ENCODE measurements around the gene ZNF385B.
"Not testable (repeated sequence)": the region's sequence is repeated elsewhere in the genome, so short reads cannot be mapped to it uniquely, and the experiment has no call there.

The ZNF385B gene

DNA sequence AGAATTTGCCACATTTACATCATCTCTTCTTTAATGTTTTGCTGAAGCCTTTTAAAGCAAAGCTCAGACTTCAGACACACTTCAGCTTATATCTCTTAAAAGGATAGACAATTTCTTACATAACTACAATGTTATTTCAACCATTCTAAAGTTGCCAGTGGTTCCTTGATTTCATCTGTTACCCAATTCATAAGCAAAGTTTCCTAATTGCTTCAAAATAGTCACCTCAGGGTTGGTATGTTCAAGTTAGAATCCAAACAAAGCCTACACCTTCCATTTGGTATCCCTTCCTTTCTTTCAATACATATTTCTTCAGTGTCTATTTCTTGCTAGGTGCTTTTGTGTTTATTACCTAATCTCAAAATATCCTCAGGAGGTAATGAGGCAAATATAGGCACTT is 60.6 kb downstream of the ZNF385B start:
- DNase-seq (ENCODE audit: low read depth): no peak

DNA sequence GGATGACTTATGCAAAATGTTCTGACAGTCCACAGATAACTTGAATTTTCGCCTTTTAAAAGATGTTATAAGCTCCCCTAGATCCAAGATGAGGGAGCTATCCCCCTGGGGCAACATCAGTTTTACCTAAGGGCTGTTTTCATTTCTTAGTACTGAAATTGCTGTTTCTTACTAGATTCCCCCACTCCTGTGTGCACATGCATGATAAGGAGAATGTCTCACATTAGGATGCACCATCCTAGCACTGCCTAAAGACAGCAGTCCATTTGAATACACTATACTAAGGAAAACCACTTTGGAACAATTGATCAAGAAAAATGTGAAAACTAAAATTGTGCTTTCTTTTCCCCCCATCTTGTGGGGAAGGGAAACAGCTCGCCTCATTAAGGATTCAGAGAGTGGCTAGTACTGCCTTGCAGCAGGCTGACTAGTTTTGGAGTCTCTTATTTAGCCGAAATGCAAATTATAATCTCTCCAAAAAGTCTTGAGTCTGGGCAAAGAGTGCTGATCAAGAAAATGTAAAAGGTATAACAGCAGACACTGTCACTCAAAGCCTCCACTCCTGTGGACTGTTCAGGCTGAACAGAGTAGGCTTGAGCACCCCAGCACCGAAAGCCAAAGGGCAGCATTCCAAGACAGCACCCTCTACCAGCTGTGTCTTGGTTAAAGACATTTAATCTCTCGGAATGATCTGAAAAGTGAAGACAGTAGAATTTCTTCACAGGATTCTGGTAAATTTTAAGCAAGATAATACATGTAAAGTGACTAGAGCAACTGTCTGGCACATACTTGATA is 65.0 kb downstream of the ZNF385B start:
- no peak for DNase-seq (ENCODE audit: low read depth)

DNA sequence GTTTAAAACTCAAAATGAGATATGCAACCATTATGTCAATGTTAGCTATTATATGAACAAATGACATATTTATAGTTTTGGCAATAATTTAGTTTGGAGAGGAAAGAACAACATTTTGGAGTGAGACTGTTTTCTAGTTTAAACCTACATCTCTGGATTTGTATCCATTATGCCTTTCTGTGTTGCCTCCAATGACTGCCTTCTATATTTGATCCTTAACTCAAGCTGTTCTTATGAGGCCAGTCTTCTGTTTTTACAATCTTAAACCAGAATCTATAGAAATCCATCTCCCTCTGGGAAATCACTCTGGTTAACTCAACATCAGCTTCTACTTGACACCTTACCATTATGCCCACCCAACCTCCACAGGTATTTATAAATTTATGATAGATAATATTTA is 67.5 kb downstream of the ZNF385B start:
- no peak for DNase-seq (ENCODE audit: low read depth)

DNA sequence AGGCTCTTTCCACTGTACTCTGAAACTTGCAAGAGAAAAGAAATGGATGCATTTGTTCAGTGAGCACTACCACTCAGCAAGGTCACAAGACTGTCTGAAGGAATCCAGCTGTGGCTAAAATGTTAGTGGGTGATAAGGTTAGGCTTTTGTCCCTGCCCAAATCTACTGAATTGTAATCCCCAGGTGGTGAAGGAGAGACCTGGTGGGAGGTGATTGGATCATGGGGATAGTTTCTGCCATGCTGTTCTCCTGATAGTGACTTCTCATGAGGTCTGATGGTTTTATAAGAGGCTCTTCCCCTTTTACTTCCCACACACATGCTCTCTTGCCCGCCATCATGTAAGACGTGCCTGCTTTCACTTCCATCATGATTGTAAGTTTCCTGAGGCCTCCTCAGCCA is 68.2 kb downstream of the ZNF385B start:
- DNase-seq (ENCODE audit: low read depth): no peak

GRCh38 chr2:179790235-179791217 is 70.9 kb downstream of the ZNF385B start:
- DNase-seq (ENCODE audit: low read depth): no peak

GRCh38 chr2:179788104-179788503 is 73.3 kb downstream of the ZNF385B start:
- DNase-seq (ENCODE audit: low read depth): no peak

DNA sequence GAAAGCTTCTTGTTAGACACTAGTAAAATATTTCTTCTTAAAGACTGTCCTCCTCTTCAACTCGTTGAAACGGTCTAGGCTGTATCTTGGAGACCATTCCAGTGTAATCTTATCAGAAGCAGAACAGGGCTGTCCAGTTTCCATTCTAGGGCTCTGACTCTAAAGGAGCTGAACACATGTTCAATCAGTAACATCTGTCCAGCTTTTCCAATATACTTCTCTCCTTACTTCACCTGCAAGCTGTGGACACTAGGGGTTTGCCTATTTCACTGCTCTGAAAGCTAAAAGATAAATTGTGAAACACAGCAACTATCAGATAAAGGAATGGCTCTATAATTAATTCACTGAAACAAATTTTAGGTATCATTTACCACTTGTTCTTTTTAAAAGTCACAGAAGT is 73.8 kb downstream of the ZNF385B start:
- no peak for DNase-seq (ENCODE audit: low read depth)

- no peak for DNase-seq (ENCODE audit: low read depth)
These were observed 75.5 kb downstream of the ZNF385B start for GRCh38 chr2:179785902-179786301.

GRCh38 chr2:179782346-179782745 is 79.1 kb downstream of the ZNF385B start:
- DNase-seq (ENCODE audit: low read depth): not testable (repeated sequence)

DNA sequence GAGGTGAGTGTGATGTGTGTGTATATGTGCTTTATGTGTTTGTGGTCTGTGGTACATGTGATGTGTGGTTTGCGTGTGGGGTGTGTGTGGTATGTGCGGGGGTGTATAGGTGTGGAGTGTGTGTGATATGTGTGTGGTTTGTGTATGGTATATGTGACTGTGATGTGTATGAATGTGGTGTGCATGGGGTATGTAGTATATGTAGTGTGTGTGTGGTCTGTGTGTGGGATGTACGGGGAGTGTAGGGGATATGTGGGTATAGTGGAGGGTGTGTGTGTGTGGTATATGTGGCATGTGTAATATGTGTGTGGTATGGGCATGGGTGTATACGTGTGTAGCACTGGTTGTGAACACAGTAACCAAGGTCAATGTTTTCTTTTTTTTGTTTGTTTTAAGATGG is 87.4 kb downstream of the ZNF385B start:
- DNase-seq (ENCODE audit: low read depth): no peak

DNA sequence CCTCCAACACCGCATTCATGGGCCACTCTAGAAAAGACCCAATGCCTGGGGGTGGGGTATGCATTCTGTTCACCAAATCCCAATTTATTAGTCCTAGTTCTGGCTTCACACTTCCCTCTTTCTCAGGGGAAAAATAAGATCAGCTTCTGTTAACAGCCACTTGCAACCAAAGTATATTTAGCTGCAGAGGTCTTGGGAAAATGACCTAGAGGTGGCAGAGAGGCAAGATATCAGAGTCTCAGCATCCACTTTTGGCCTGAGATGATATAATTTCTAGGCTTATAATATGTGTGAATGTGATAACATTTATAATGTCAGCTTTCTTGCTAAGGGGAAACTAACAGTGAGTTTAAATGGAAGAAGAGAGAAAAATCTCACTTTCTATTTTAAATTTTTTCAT is 89.1 kb downstream of the ZNF385B start:
- no peak for DNase-seq (ENCODE audit: low read depth)

GRCh38 chr2:179771791-179772190 is 89.6 kb downstream of the ZNF385B start:
- DNase-seq (ENCODE audit: low read depth): no peak

DNA sequence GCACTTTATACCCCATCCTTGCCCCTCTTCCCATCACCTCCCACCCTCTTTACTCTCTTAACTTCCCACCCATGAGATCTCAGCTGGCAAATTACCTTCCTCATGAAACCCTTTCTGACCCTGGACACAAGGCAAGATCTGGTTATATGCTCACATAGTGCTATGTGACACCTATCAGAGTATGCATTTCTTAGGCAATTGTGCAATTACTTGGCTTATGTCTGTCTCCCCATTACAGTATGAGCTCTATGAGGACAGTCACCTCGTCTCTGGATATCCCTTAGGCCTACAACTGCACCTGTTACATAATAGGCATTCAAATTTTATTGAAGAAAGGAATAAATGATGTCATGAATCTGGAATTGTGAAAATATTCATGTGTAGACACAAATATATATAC is 91.4 kb downstream of the ZNF385B start:
- DNase-seq (ENCODE audit: low read depth): no peak

DNA sequence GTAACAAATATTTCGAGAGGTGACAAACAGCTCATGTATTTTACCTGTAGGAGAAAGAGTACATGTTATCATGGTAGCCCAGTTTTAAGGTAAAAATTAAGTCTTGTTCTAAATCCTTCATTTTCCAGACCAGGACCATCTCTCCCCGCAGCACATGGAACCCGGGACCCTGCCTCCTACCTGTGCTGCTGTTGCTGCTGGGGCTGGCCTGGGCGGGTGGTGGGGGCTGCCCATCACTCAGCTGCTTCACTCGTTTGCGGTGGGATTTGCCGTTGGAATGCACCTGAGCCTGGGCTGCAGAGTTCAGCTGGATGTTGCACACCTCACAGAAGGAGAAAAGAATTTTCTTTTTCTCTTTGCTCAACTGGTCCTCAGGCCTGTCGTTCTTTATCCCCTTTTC is 92.1 kb downstream of the ZNF385B start:
- no peak for DNase-seq (ENCODE audit: low read depth)

DNA sequence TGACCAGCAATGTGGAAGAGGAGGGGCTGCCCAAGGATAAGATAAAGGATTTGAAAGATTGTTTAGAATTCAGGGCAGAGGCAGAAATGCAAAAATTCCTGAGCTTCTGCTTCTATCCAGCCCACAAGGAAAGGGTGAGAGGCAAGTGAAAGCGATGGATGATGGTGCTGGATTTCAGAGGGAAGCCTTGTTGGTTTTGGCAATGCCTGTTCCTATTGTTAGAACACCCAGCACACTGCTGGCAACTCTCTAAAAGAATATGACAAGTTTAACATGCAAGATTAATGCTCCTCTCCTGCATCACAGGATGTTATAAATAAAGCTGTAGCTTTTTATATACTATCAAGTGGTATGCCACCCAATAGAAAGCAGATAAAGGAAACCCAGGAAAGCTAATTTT is 92.6 kb downstream of the ZNF385B start:
- no peak for DNase-seq (ENCODE audit: low read depth)

DNA sequence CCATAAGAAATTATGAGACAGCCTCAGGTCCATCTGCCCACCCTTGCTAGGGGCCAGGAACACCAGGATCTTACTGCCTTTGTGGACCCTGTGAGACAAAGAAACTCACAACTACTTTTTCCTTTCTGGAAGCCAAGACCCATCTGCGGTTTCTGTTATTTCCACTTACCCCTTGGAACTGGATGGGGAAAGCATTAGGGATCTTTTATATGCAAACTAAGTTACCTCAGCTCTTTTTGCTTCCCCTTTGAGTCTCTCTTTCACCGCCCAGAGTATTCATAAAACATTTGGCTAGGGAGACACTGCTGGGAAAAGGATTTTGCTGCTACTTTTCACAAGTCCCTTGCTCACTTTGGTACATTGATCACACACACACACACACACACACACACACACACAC is 95.7 kb downstream of the ZNF385B start:
- no peak for DNase-seq (ENCODE audit: low read depth)

DNA sequence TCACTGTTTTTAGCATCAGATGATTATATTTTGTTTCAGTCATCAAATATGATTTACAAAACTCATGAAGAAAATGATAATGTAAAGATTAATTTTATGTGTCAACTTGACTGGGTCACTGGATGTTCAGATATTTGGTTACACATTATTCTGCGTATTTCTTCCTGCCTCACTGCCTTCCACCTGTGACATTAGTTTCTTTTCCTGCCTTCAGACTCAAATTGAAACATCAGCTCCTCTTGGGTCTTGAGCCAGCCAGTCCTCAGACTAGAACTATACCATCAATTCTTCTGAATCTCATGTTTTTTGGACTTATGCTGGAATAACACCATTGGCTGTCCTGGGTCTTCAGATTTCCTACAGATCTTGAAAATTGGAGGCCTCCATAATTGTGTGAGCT is 96.7 kb downstream of the ZNF385B start:
- no peak for DNase-seq (ENCODE audit: low read depth)

GRCh38 chr2:179758636-179759035 is 102.8 kb downstream of the ZNF385B start:
- no peak for DNase-seq (ENCODE audit: low read depth)

- DNase-seq (ENCODE audit: low read depth): no peak
These were observed 110.1 kb downstream of the ZNF385B start for GRCh38 chr2:179751163-179751809.

DNA sequence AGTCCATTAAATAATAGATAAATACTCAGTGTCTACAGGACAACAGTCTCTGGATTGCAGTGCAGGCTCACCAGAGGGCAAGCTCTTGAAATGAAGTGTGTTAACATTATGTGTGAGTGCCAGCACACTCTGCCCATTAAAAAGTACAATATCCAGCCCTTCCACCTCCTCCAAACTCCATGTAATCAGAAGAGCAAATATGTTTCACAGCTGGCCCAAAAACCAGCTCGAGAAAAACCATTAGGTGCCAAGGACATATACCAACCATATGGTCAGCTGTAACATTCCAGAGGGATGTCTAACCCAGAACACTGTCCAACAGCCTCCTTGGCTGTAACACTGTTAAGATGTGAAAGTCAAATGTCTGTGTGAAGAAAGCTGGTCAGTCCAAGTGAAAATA is 112.2 kb downstream of the ZNF385B start:
- DNase-seq (ENCODE audit: low read depth): no peak

DNA sequence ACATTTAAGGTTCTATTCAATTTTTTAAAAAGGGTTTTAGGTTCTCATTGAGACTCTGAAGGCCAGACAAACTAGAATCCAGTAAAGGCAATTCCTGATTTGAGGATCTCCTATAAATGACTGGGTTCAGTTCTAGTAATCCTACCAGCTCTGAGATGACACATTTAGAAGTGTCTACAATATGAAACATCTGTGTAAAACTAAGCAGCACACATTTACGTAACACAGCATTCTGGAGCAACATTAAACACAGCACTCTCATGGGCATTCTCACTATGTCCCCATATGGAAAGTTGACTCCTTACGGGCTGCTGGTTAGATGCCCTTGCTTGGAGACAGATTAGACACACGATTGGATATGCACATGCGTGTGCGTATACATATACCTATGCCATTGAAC is 114.4 kb downstream of the ZNF385B start:
- no peak for DNase-seq (ENCODE audit: low read depth)

DNA sequence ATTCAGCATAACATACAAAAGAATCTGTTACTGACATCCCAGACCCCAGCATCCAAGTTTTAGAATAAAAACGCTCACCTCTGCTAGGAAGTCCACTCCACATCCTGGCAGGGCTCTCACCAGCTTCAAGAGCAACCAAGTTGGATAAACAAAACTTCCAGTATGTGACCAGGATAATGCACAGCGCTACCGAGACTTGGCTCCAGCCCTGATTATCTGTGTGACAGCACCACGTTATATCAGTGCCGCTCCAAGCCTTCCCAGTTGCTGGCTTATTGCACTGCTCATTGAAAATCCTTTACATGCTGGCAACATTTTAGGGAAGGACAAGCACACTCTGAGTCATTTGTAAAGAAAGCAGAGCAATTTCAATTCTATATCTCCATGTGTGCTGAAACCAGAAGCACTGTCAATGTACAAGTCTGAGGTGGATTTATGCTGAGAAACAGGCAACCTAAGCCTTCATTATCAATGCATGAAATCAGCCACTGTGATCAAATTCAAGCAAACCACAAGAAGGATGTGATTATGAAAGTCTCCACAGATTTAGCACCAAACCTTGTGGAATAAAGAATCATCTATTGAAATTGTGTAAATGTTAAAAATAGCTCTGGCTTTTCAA is 115.7 kb downstream of the ZNF385B start:
- no peak for DNase-seq (ENCODE audit: low read depth)
